K562 (cell line): Measurements from ENCODE around the gene GTF3C1. TPM values are rescaled to one million over a fixed set of nuclear protein-coding genes. Genes with fewer than 3 reads are reported as not detected.

Experiments
- ATAC-seq: fragments of 200-7000 bp; cut with Tn5 transposase; 3 replicates; pipeline ENCODE4 v1.9.1; 2020; ENCODE audit warnings: moderate library complexity
- BruUV-seq: library from RNA; stranded (reverse); fragments of 400-500 nt; replicated peaks from 2 replicates; lab custom pipeline; 2021; lab: Mats Ljungman, UMichigan
- CTCF ChIA-PET: fragments of 300-600 bp; formaldehyde crosslinking; extraction: SDS; loops from one replicate; lab custom pipeline; 2021; ENCODE audit warnings: low intra/inter-chr PET ratio; lab: Yijun Ruan, JAX
- POLR2A ChIA-PET: fragments of 300-600, 350-650 bp; sonication (Branson Sonifier 250); formaldehyde crosslinking; extraction: SDS; loops from one replicate; lab custom pipeline; 2021; ENCODE audit warnings: antibody characterized with exemption, inconsistent platforms; lab: Yijun Ruan, JAX
- DNase-seq, 4 experiments: peaks; one replicate each; pipeline versions ENCODE4 v3.0.0 to v3.0.0-alpha.2; 2011 to 2018; ENCODE audit warnings: low spot score in 3 of 4, mixed read lengths in 3 of 4; ENCODE audit errors: extremely low read depth in 1 of 4
- FAIRE-seq: peaks from 2 replicates; lab custom pipeline; 2011; peaks lifted over from hg19 to GRCh38; lab: Jason Lieb, UNC
- H2AFZ ChIP-seq: 2 replicates; pipeline ENCODE4 v1.6.0; 2011; ENCODE audit warnings: low read depth, low read length, control low read depth, inconsistent platforms
- H3K27ac ChIP-seq: fragments of 200-600 bp; 3 replicates; pipeline ENCODE4 v1.8.0; 2011; ENCODE audit warnings: low read depth, mild to moderate bottlenecking, control low read depth, inconsistent platforms, low read length, moderate library complexity, mixed read lengths; ENCODE audit errors: extremely low read depth
- H3K27me3 ChIP-seq, 2 experiments: fragments of 300-600 bp in 1 of 2; 2 replicates in 1 of 2; 3 replicates in 1 of 2; pipeline versions ENCODE4 v1.6.0 to v1.8.0; 2011; ENCODE audit warnings: inconsistent platforms in 2 of 2, low read length in 2 of 2, mild to moderate bottlenecking in 1 of 2, mixed read lengths in 1 of 2, moderate library complexity in 1 of 2; ENCODE audit not compliant: control insufficient read depth in 2 of 2, insufficient read depth in 2 of 2
- H3K36me3 ChIP-seq: fragments of 300-600 bp; 3 replicates; pipeline ENCODE4 v1.8.0; 2011; ENCODE audit warnings: mild to moderate bottlenecking, low read length, inconsistent platforms; ENCODE audit not compliant: control insufficient read depth, insufficient read depth
- H3K4me1 ChIP-seq, 2 experiments: fragments of 200-600 bp in 1 of 2; replicated peaks in 1 of 2; 2 replicates in 1 of 2; 3 replicates in 1 of 2; pipeline versions ENCODE4 v1.5.1 to v1.8.0; 2011; ENCODE audit warnings: inconsistent platforms in 2 of 2, low read length in 2 of 2, mild to moderate bottlenecking in 1 of 2, mixed read lengths in 1 of 2, moderate library complexity in 1 of 2; ENCODE audit not compliant: control insufficient read depth in 2 of 2, insufficient read depth in 2 of 2
- H3K4me2 ChIP-seq: 2 replicates; pipeline ENCODE4 v1.6.1; 2011; ENCODE audit warnings: low read length, control low read depth, inconsistent platforms, mixed read lengths; ENCODE audit not compliant: insufficient read depth
- H3K4me3 ChIP-seq: fragments of 200-600 bp; sonication (generic), shearing (Covaris generic); 2 replicates; pipeline ENCODE4 v1.5.1; 2016; ENCODE audit warnings: control low read depth, inconsistent platforms
- H3K79me2 ChIP-seq: fragments of 200-600 bp; 3 replicates; pipeline ENCODE4 v1.8.0; 2011; ENCODE audit warnings: low read length, inconsistent platforms; ENCODE audit not compliant: control insufficient read depth, insufficient read depth
- H3K9ac ChIP-seq, 2 experiments: 2 replicates each; pipeline versions ENCODE4 v1.6.0 to v1.6.1; 2011; ENCODE audit warnings: low read depth in 2 of 2, low read length in 2 of 2, control low read depth in 1 of 2, inconsistent platforms in 1 of 2, mild to moderate bottlenecking in 1 of 2, mixed read lengths in 1 of 2; ENCODE audit not compliant: insufficient read depth in 1 of 2
- H3K9me1 ChIP-seq: one replicate; pipeline ENCODE4 v1.6.0; 2011; ENCODE audit warnings: inconsistent platforms, mild to moderate bottlenecking, low read length, moderate library complexity; ENCODE audit not compliant: control insufficient read depth, insufficient read depth
- H3K9me3 ChIP-seq: replicated peaks from 2 replicates; pipeline ENCODE4 v1.5.1; 2011; ENCODE audit warnings: low read depth, low read length, inconsistent platforms; ENCODE audit not compliant: control insufficient read depth, insufficient read depth
- H4K20me1 ChIP-seq: replicated peaks from 2 replicates; pipeline ENCODE4 v1.6.1; 2011; ENCODE audit warnings: low read length, inconsistent platforms, mixed read lengths; ENCODE audit not compliant: control insufficient read depth, insufficient read depth
- ADNP ChIP-seq: fragments of 200-800 bp; sonication (Bioruptor generic); IDR thresholded peaks from 2 replicates; pipeline ENCODE4 v1.6.1; 2016; ENCODE audit warnings: missing genetic modification characterization, missing compliant biosample characterization
- BACH1 ChIP-seq: fragments of 200-800 bp; sonication (Bioruptor generic); IDR thresholded peaks from 2 replicates; pipeline ENCODE4 v1.6.1; 2016; ENCODE audit warnings: missing genetic modification characterization, missing compliant biosample characterization
- BCOR ChIP-seq: fragments of 450-650 bp; IDR thresholded peaks from 2 replicates; pipeline ENCODE4 v1.6.1; 2016
- CBX1 ChIP-seq: sonication (generic); IDR thresholded peaks from 2 replicates; pipeline ENCODE4 v1.6.1; 2016; ENCODE audit warnings: antibody characterized with exemption, low read depth, mild to moderate bottlenecking
- CHD4 ChIP-seq: fragments of 200-600 bp; sonication (generic); IDR thresholded peaks from 3 replicates; pipeline ENCODE4 v1.6.1; 2012; ENCODE audit warnings: low read depth, mild to moderate bottlenecking, mixed read lengths, low read length, inconsistent platforms; ENCODE audit not compliant: insufficient read depth, insufficient replicate concordance, poor library complexity, severe bottlenecking
- ESRRA ChIP-seq: fragments of 450-650 bp; IDR thresholded peaks from 2 replicates; pipeline ENCODE4 v1.6.1; 2014; ENCODE audit warnings: low read depth, mild to moderate bottlenecking, moderate library complexity, borderline replicate concordance
- HDAC2 ChIP-seq: fragments of 450-650 bp; IDR thresholded peaks from 2 replicates; pipeline ENCODE4 v1.6.1; 2016; ENCODE audit warnings: mild to moderate bottlenecking
- HMGXB4 ChIP-seq: sonication (generic); formaldehyde crosslinking; IDR thresholded peaks from 2 replicates; pipeline ENCODE4 v1.8.1; 2023; ENCODE audit warnings: mild to moderate bottlenecking, missing genetic modification reagents
- KDM1A ChIP-seq, 2 experiments: fragments of 450-650 bp; IDR thresholded peaks; 2 replicates each; pipeline ENCODE4 v1.6.1; 2016; ENCODE audit warnings: mild to moderate bottlenecking in 2 of 2
- MTA2 ChIP-seq: fragments of 450-650 bp; IDR thresholded peaks from 2 replicates; pipeline ENCODE4 v1.6.1; 2016; ENCODE audit warnings: low read depth
- PTBP1 ChIP-seq: fragments of 200-400 bp; formaldehyde crosslinking; IDR thresholded peaks from 2 replicates; pipeline ENCODE4 v1.6.1; 2017; ENCODE audit warnings: low read depth, low read length
- RBM25 ChIP-seq: fragments of 200-400 bp; formaldehyde crosslinking; IDR thresholded peaks from 2 replicates; pipeline ENCODE4 v1.6.1; 2018; ENCODE audit warnings: low read length, low read depth, moderate library complexity; ENCODE audit not compliant: severe bottlenecking
- RCOR1 ChIP-seq, 2 experiments: IDR thresholded peaks; 2 replicates each; pipeline ENCODE4 v1.6.1; 2012; ENCODE audit warnings: low read depth in 2 of 2, low read length in 2 of 2, borderline replicate concordance in 1 of 2, improper control_type of control experiment in 1 of 2
- SMARCA5 ChIP-seq: fragments of 450-650 bp; IDR thresholded peaks from 2 replicates; pipeline ENCODE4 v1.6.1; 2016
- ZFP36 ChIP-seq: fragments of 150-350 bp; IDR thresholded peaks from 2 replicates; pipeline ENCODE4 v1.6.1; 2018; ENCODE audit warnings: low read length, low read depth; ENCODE audit not compliant: partially characterized antibody
- ZNF23 ChIP-seq: fragments of 250-450 bp; sonication (Bioruptor Pico); IDR thresholded peaks from 2 replicates; pipeline ENCODE4 v1.4.0; 2020; ENCODE audit warnings: mild to moderate bottlenecking
- ZNF24 ChIP-seq: fragments of 450-650 bp; IDR thresholded peaks from 2 replicates; pipeline ENCODE4 v1.6.1; 2016
- WGBS: fragments of 100-300 bp; shearing (Covaris generic); methylation state at CpG from one replicate; pipeline ENCODE4 v1.1.6; 2016; ENCODE audit warnings: low coverage, mixed read lengths; ENCODE audit not compliant: insufficient coverage; ENCODE audit errors: missing lambda C conversion rate; 5-methylcytosine and 5-hydroxymethylcytosine counted together
- in situ Hi-C: fragments of 300-500 bp; cut with MboI; formaldehyde crosslinking; loops from 4 replicates; pipeline ENCODE4 v1.15.0; 2018; ENCODE audit warnings: inconsistent platforms, mixed read lengths
- intact Hi-C: fragments of 100-400 bp; cut with micrococcal nuclease; formaldehyde crosslinking; loops from 2 replicates; pipeline ENCODE4 v1.14.2; 2022
- polyA plus RNA-seq, 8 experiments: library from polyadenylated mRNA; depleted of rRNA in 4 of 8; stranded (reverse) in 5 of 8; unstranded in 3 of 8; fragments of >200 nt; fragmentation: Nextera tagmentation in 2 of 8; fragmentation: Illumina TruSeq in 1 of 8; extraction: Ambion mirVana in 2 of 8; extraction: Trizol in 1 of 8; gene quantifications; 2 replicates each; pipeline versions ENCODE4 v1.2.1 to v1.2.3, GENCODE V29; 2011 to 2014; ENCODE audit warnings: inconsistent platforms in 1 of 8, missing spikeins in 1 of 8
- total RNA-seq, 7 experiments: library from RNA; depleted of rRNA in 6 of 7; stranded (reverse); fragments of >200 nt in 6 of 7; fragmentation: Illumina TruSeq in 2 of 7; extraction: Trizol in 2 of 7; gene quantifications; 2 replicates each; pipeline versions ENCODE4 v1.2.1 to v1.2.3, GENCODE V29; 2011 to 2021; ENCODE audit warnings: low replicate concordance in 1 of 7
- TF ChIP-seq, protein P1 (sequence below): sonication (generic); formaldehyde crosslinking; IDR thresholded peaks from 2 replicates; pipeline ENCODE4 v1.8.0; 2023; ENCODE audit warnings: mild to moderate bottlenecking, missing genetic modification reagents

Gene GTF3C1
- total and polyA plus RNA-seq, 9 of the 15 experiments (the other 6 are each of a cell fraction or from before 2014, with no cell fraction given) = 0.72 to 63.6 (median 30.9) TPM

DNA sequence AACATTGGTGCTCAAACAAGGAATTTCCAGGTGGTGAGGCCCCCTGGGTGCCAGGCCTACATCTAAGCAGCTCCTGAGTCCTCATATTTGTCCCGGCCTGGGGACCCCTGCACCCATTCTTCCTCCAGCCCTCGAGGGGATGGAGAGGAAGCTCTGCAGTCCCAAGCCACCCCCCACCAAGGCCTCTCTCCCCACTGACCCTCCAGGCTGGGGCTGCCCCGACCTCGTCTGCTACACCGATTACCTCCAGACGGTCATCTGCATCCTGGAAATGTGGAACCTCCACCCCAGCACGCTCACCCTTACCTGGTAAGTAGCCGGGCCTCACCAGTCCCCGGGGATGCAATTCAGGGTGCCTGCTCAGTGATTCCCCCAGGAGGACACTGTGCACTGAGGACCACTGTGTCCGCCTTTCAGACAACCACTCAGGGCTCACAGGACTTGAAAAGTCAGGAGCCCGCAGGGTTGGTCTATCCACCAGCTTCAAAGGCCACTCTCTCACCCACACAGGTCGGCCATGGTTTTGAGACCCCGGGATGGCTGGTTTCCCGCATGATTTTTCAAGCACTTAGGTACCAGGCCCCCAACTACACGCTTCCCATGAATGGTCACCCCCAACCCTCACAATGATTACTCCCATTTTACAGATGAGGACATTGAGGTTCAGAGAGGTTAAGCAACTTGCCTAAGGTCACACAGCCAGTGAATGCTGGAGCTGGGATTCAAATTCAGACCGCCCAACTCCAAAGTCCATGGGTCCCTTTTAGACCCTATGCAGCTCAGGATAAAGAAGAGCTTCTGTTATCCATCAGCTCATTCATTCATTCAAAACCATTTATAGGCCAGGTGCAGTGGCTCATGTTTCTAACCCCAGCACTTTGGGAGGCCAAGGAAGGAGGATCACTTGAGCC lies 115.3 kb downstream of the GTF3C1 start:
- intact Hi-C loops = no loop called here
- DNase-seq (no peak), ATAC-seq (no peak), FAIRE-seq (no peak)
- BruUV-seq = no TSS peak
- 35% methylated on average over 14 of the region's 16 CpGs for WGBS
- H3K4me2 ChIP-seq = no peak overlapping the region
- ChIA-PET POLR2A (interaction anchor here (0.7 kb wide), 1 partner anchor 17 kb away, joined by 3 read pairs; no protein-coding TSS in a partner anchor), CTCF (no interaction called here)
- H3K79me2 ChIP-seq = no peaks in the 10 kb centered on the region
- H3K4me1 ChIP-seq = peaks cover 5 to 12% of the 10 kb centered on the region in 2 experiments
- H3K36me3 ChIP-seq = no peaks in the 10 kb centered on the region
- H3K27me3 ChIP-seq = peaks cover 0 to 13% of the 10 kb centered on the region in 2 experiments; a peak in 2 of 5 replicates
- in situ Hi-C loops = no loop called here
- H2AFZ ChIP-seq = no peak overlapping the region
- no peak overlapping the region for H3K27ac ChIP-seq
- H3K4me3 ChIP-seq = no peak overlapping the region
- no peak overlapping the region for H3K9ac ChIP-seq
- TF ChIP-seq ADNP (tag) = peak; percentile 68
- peak in 1 of 2 experiments; percentile 86; a peak in 2 of 4 replicates for TF ChIP-seq RCOR1 (IDR thresholded peaks at IDR 0.05; ENCODE audit: borderline replicate concordance in 1 of 2, low read depth in 2 of 2, low read length in 2 of 2)
- TF ChIP-seq ZNF24 = 0 out of 2 replicates have a peak, but pooled peaks have one; percentile 10
- 0 out of 2 replicates have a peak, but pooled peaks have one; percentile 57 for TF ChIP-seq PTBP1
- no peak for TF ChIP-seq MTA2
- TF ChIP-seq BCOR = peak; percentile 91
- TF ChIP-seq ZFP36 = peak; percentile 86
- no peak for TF ChIP-seq ZNF23 (CRISPR knock-in tag)
- no peak for TF ChIP-seq BACH1 (tag)
- peak; percentile 96 for TF ChIP-seq RBM25
- TF ChIP-seq HDAC2 = peak; percentile 82; the same call in 1 of the 2 replicates
- TF ChIP-seq, protein P1, sequence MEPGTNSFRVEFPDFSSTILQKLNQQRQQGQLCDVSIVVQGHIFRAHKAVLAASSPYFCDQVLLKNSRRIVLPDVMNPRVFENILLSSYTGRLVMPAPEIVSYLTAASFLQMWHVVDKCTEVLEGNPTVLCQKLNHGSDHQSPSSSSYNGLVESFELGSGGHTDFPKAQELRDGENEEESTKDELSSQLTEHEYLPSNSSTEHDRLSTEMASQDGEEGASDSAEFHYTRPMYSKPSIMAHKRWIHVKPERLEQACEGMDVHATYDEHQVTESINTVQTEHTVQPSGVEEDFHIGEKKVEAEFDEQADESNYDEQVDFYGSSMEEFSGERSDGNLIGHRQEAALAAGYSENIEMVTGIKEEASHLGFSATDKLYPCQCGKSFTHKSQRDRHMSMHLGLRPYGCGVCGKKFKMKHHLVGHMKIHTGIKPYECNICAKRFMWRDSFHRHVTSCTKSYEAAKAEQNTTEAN (CRISPR knock-in tag) = no peak
- TF ChIP-seq HMGXB4 (CRISPR knock-in tag) = no peak
- peak in 1 of 2 experiments; percentile 76; a peak in 1 of 4 replicates for TF ChIP-seq KDM1A (IDR thresholded peaks at IDR 0.05)
- TF ChIP-seq ESRRA = 0 out of 2 replicates have a peak, but pooled peaks have one; percentile 28
- peak; percentile 91 for TF ChIP-seq SMARCA5
- TF ChIP-seq CHD4 = peak; percentile 72
- peak; percentile 80 for TF ChIP-seq CBX1
- no peaks in the 10 kb centered on the region for H4K20me1 ChIP-seq
- H3K9me1 ChIP-seq = no peaks in the 10 kb centered on the region
- H3K9me3 ChIP-seq = no peaks in the 10 kb centered on the region
